Endothelial cell (in vitro differentiated cells): Measurements from ENCODE around the gene UNC93B1. TPM values are rescaled to one million over a fixed set of nuclear protein-coding genes. Genes with fewer than 3 reads are reported as not detected.

Experiments
- DNase-seq: peaks from one replicate; pipeline ENCODE4 v3.0.0; 2021; ENCODE audit warnings: low spot score
- H3K27ac Mint-ChIP-seq: one replicate; pipeline ENCODE4 v1.8.0; 2021; ENCODE audit warnings: mixed read lengths, inconsistent platforms; ENCODE audit not compliant: unreplicated experiment
- H3K27me3 Mint-ChIP-seq: one replicate; pipeline ENCODE4 v1.8.0; 2021; ENCODE audit warnings: mild to moderate bottlenecking, moderate library complexity, mixed read lengths, inconsistent platforms; ENCODE audit not compliant: unreplicated experiment
- H3K36me3 Mint-ChIP-seq: one replicate; pipeline ENCODE4 v1.8.0; 2021; ENCODE audit warnings: mild to moderate bottlenecking, low read depth, mixed read lengths, inconsistent platforms; ENCODE audit not compliant: unreplicated experiment
- H3K4me1 Mint-ChIP-seq: one replicate; pipeline ENCODE4 v1.8.0; 2021; ENCODE audit warnings: mild to moderate bottlenecking, mixed read lengths, inconsistent platforms; ENCODE audit not compliant: unreplicated experiment
- H3K4me3 Mint-ChIP-seq: one replicate; pipeline ENCODE4 v1.8.0; 2021; ENCODE audit warnings: mild to moderate bottlenecking, mixed read lengths, inconsistent platforms; ENCODE audit not compliant: unreplicated experiment
- H3K9me3 Mint-ChIP-seq: one replicate; pipeline ENCODE4 v1.8.0; 2021; ENCODE audit warnings: mixed read lengths, inconsistent platforms; ENCODE audit not compliant: unreplicated experiment
- CTCF ChIP-seq: fragments of 200-600 bp; sonication (generic); IDR thresholded peaks from one replicate; pipeline ENCODE4 v1.5.0; 2021; ENCODE audit warnings: antibody characterized with exemption; ENCODE audit not compliant: unreplicated experiment
- total RNA-seq: library from RNA; stranded (reverse); fragmentation: NEBNext Ultra II Directional; extraction: Animal tissue kit (Norgen Biotek cat#: 25700); gene quantifications from one replicate; pipeline ENCODE4 v1.2.1, GENCODE V29; 2021; ENCODE audit not compliant: unreplicated experiment

UNC93B1 gene
- total RNA-seq, 1 donor from 2014 or later: 13.1 TPM

GRCh38 chr11:68036717-68037239, 32.9 kb upstream of the UNC93B1 start:
- Mint-ChIP-seq H3K36me3 (peaks cover 3% of the 10 kb centered on the region), H3K4me3 (peak overlapping the region; percentile 42), H3K4me1 (peaks cover 17% of the 10 kb centered on the region), H3K9me3 (no peaks in the 10 kb centered on the region), H3K27me3 (peaks cover 10% of the 10 kb centered on the region), H3K27ac (peak overlapping the region; percentile 52)
- TF ChIP-seq CTCF: no peak
- DNase-seq: no peak

GRCh38 chr11:68036141-68036716, 32.3 kb upstream of the UNC93B1 start:
- DNase-seq: no peak
- Mint-ChIP-seq H3K27ac (no peak overlapping the region), H3K4me3 (no peak overlapping the region), H3K36me3 (no peaks in the 10 kb centered on the region), H3K4me1 (peaks cover 21% of the 10 kb centered on the region), H3K27me3 (peaks cover 12% of the 10 kb centered on the region), H3K9me3 (no peaks in the 10 kb centered on the region)
- no peak for TF ChIP-seq CTCF

- Mint-ChIP-seq H3K27me3 (peaks cover 15% of the 10 kb centered on the region), H3K4me1 (peaks cover 19% of the 10 kb centered on the region), H3K9me3 (no peaks in the 10 kb centered on the region), H3K4me3 (no peak overlapping the region), H3K27ac (no peak overlapping the region), H3K36me3 (no peaks in the 10 kb centered on the region)
- no peak for TF ChIP-seq CTCF
- DNase-seq: no peak
These were observed 31.5 kb upstream of the UNC93B1 start for GRCh38 chr11:68035266-68035876.

- no peaks in the 10 kb centered on the region for H3K9me3 Mint-ChIP-seq
- H3K27me3 Mint-ChIP-seq: peaks cover 13% of the 10 kb centered on the region
- H3K4me1 Mint-ChIP-seq: peaks cover 28% of the 10 kb centered on the region
- H3K4me3 Mint-ChIP-seq: no peak overlapping the region
- H3K27ac Mint-ChIP-seq: no peak overlapping the region
- DNase-seq: no peak
- no peaks in the 10 kb centered on the region for H3K36me3 Mint-ChIP-seq
- no peak for TF ChIP-seq CTCF
These were observed 29.8 kb upstream of the UNC93B1 start for GRCh38 chr11:68033708-68034045.

- Mint-ChIP-seq H3K9me3 (no peaks in the 10 kb centered on the region), H3K27ac (no peak overlapping the region), H3K4me3 (no peak overlapping the region), H3K27me3 (peaks cover 16% of the 10 kb centered on the region), H3K36me3 (no peaks in the 10 kb centered on the region), H3K4me1 (peaks cover 28% of the 10 kb centered on the region)
- no peak for DNase-seq
- TF ChIP-seq CTCF: no peak
These were observed 29.3 kb upstream of the UNC93B1 start for GRCh38 chr11:68032997-68033707.
